ENCODE results near the gene CAPN12.

GRCh38 chr19:38709119-38709518 is 35.2 kb downstream of the CAPN12 start:
- TF ChIP-seq, protein P1, sequence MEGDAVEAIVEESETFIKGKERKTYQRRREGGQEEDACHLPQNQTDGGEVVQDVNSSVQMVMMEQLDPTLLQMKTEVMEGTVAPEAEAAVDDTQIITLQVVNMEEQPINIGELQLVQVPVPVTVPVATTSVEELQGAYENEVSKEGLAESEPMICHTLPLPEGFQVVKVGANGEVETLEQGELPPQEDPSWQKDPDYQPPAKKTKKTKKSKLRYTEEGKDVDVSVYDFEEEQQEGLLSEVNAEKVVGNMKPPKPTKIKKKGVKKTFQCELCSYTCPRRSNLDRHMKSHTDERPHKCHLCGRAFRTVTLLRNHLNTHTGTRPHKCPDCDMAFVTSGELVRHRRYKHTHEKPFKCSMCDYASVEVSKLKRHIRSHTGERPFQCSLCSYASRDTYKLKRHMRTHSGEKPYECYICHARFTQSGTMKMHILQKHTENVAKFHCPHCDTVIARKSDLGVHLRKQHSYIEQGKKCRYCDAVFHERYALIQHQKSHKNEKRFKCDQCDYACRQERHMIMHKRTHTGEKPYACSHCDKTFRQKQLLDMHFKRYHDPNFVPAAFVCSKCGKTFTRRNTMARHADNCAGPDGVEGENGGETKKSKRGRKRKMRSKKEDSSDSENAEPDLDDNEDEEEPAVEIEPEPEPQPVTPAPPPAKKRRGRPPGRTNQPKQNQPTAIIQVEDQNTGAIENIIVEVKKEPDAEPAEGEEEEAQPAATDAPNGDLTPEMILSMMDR (conservative IDR thresholded peaks at IDR 0.05; ENCODE audit: low read depth in 2 of 2) = no peak
- no peak for TF ChIP-seq EZH2 (IDR thresholded peaks at IDR 0.05; ENCODE audit: low read depth, unreplicated experiment)
- no peak for TF ChIP-seq POLR2AphosphoS5 (IDR thresholded peaks at IDR 0.05; ENCODE audit: low read depth)
- TF ChIP-seq CREB1 (CRISPR knock-in tag; IDR thresholded peaks at IDR 0.05; ENCODE audit: low read depth) = no peak
- TF ChIP-seq, protein P2, sequence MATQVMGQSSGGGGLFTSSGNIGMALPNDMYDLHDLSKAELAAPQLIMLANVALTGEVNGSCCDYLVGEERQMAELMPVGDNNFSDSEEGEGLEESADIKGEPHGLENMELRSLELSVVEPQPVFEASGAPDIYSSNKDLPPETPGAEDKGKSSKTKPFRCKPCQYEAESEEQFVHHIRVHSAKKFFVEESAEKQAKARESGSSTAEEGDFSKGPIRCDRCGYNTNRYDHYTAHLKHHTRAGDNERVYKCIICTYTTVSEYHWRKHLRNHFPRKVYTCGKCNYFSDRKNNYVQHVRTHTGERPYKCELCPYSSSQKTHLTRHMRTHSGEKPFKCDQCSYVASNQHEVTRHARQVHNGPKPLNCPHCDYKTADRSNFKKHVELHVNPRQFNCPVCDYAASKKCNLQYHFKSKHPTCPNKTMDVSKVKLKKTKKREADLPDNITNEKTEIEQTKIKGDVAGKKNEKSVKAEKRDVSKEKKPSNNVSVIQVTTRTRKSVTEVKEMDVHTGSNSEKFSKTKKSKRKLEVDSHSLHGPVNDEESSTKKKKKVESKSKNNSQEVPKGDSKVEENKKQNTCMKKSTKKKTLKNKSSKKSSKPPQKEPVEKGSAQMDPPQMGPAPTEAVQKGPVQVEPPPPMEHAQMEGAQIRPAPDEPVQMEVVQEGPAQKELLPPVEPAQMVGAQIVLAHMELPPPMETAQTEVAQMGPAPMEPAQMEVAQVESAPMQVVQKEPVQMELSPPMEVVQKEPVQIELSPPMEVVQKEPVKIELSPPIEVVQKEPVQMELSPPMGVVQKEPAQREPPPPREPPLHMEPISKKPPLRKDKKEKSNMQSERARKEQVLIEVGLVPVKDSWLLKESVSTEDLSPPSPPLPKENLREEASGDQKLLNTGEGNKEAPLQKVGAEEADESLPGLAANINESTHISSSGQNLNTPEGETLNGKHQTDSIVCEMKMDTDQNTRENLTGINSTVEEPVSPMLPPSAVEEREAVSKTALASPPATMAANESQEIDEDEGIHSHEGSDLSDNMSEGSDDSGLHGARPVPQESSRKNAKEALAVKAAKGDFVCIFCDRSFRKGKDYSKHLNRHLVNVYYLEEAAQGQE (IDR thresholded peaks at IDR 0.05; ENCODE audit: unreplicated experiment) = no peak
- no peak for TF ChIP-seq NANOG (IDR thresholded peaks at IDR 0.05; ENCODE audit: borderline replicate concordance)
- no peak for TF ChIP-seq ZNF462 (CRISPR knock-in tag; IDR thresholded peaks at IDR 0.05)
